ENCODE results near the gene KCTD1. TPM values are rescaled to one million over a fixed set of nuclear protein-coding genes. Genes with fewer than 3 reads are reported as not detected.
A peak's percentile ranks its signal among the peaks of the same experiment; 100 is the strongest.

The KCTD1 gene
- 10 to 100 TPM; 25.3 to 62.0 (median 51.3) TPM for total RNA-seq

DNA sequence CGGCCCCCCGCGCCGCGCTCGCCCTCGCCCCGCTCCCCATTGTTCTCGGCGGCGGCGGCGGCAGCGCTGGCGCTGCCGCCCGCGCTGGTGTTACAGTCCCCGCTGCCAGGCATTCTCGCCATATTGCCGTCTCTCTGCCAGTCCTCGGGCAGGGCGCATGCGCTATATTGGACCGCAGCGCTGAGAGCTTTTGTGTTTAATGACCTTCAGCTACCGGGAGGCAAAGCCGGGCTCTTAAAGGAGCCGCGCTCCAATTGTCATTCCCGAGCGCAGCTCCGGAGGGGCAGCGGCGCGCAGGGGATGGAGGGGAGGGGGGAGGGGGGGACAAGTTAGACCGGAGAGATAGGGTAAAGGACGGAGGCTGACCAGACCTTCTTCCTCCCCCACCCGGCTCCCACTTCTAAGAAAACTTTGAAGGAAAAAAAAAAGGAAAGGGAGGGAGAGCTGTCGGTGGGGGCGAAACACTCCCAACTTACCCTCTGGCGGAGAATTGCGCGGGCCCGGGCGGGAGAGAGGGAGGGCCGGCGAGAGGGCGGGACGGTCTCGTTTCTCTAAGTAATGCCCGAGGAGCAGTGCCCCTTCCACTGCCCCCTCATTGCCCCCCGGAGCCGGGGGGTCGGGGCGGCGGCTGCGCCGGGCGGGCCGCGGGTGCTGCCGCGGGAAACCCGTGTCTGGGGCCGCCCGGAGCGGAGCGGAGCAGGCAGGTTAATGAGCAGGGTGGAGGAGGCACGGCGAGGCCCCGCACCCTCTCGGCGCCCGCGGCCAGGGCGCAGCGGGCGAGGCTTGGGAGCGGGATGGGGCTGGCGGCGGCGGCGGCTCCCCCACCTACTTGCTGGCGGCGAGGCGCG lies at the start of gene KCTD1:
Gene KCTD1, minus strand, starts transcription at position 139 of the 848 bp plus-strand sequence. Its CDS starts 17 bp downstream, at position 122.
- TF ChIP-seq CTCF (IDR thresholded peaks at IDR 0.05): no peak
- TF ChIP-seq POLR2A (IDR thresholded peaks at IDR 0.05): no peak

DNA sequence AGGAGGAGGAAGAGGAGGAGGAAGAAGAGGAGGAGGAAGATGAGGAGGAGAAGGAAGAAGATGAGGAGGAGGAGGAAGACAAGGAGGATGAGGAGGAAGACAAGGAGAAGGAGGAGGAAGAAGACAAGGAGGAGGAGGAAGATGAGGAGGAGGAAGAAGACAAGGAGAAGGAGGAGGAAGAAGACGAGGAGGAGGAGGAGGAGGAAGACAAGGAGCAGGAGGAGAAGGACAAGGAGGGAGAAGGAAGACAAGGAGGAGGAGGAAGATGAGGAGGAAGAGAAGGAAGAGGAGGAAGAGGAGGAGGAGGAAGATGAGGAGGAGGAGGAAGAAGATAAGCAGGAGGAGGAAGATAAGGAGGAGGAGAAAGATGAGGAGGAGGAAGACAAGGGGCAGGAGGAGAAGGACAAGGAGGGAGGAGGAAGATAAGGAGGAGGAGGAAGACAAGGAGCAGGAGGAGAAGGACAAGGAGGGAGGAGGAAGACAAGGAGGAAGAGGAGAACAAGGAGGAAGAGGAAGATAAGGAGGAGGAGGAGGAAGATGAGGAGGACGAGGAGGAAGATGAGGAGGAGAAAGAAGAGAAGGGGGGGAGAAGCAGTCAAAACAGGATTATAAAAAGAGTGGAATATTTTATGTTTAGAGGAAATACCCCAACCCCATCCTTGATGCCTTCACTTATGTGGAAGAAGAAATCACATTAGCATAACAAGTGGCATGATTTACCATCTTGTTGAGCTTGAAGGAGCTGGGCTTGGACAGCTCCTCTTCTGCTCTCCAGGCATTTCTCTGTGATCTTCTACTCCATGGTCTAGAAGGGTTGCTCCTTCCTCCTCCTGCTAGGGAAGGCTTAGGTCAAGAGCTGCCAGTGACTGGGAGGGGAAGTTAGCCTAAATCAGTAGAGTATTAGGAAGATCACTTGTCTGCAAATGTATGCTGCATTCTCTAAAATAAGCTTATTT lies 45.3 kb upstream of the KCTD1 start:
- intact Hi-C loops (cut with DNase I; ENCODE audit: low total_unique reads): no loop called here
- TF ChIP-seq CTCF (IDR thresholded peaks at IDR 0.05): no peak
- no peak for DNase-seq (ENCODE audit: low spot score in 2 of 2)
- 87 to 88% methylated on average over 2 of the region's 2 CpGs for WGBS, 2 donors
- no peak overlapping the region for H3K4me3 ChIP-seq (ENCODE audit: low read depth, poor library complexity, severe bottlenecking)

More for the DNA sequence above, at the start of gene KCTD1:
- intact Hi-C loops (cut with DNase I; ENCODE audit: low total_unique reads): no loop called here
- H3K4me3 ChIP-seq (ENCODE audit: low read depth, poor library complexity, severe bottlenecking): peak within 1 kb of the TSS; percentile 88
- WGBS, 2 donors: 1% methylated on average over 53 to 66 of the region's 88 CpGs
- peak; percentile 62 to 90 for DNase-seq (ENCODE audit: low spot score in 2 of 2)

- WGBS, 2 donors: 93 to 94% methylated on average over 6 of the region's 6 CpGs
- intact Hi-C loops (cut with DNase I; ENCODE audit: low total_unique reads): no loop called here
- TF ChIP-seq POLR2A (IDR thresholded peaks at IDR 0.05): no peak
- TF ChIP-seq CTCF (IDR thresholded peaks at IDR 0.05): no peak
- no peak overlapping the region for H3K4me3 ChIP-seq (ENCODE audit: low read depth, poor library complexity, severe bottlenecking)
- DNase-seq (ENCODE audit: low spot score in 2 of 2): no peak
These were observed 36.4 kb upstream of the KCTD1 start for GRCh38 chr18:26584745-26585144.

DNA sequence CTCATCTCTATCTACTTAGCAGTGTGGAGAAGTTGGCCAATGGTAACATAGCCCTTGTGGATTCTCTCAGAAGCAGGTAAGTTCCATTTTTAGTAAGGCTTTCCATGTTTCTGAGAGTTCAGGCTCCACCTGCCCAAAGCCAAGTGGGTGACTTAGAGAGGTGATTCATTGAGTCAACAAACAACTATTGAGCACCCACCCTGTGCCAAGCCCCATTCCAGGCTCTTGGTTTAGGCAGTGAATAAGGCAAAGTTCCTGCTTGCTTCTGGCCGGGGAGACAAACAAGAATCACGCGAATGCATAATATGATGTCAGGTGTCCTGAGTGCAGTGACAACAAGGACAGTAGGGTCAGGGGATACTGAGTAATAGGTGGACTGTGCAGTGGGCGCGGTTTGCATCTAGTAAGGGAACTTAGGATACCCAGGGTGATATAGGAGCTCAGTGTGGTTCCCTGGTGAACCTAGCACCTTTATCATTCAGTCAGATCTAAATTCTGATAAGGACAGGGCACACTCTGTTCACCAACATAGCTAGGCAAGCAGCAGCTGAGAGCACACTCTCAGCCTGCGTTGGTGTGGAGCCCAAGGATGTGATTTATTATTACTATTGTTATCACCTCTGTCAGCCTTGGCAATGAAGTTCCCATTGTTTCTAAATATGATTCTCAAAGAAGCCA lies 31.7 kb upstream of the KCTD1 start:
- intact Hi-C loops (cut with DNase I; ENCODE audit: low total_unique reads): no loop called here
- no peak for TF ChIP-seq POLR2A (IDR thresholded peaks at IDR 0.05)
- TF ChIP-seq CTCF (IDR thresholded peaks at IDR 0.05): no peak
- 63 to 69% methylated on average over 6 of the region's 6 CpGs for WGBS, 2 donors

GRCh38 chr18:26575865-26576217 lies 27.5 kb upstream of the KCTD1 start:
- no peak overlapping the region for H3K4me3 ChIP-seq (ENCODE audit: low read depth, poor library complexity, severe bottlenecking)
- DNase-seq (ENCODE audit: low spot score in 2 of 2): no peak
- intact Hi-C loops (cut with DNase I; ENCODE audit: low total_unique reads): no loop called here
- TF ChIP-seq CTCF (IDR thresholded peaks at IDR 0.05) (no peak), POLR2A (IDR thresholded peaks at IDR 0.05) (no peak)
- 24 to 25% methylated on average over 8 of the region's 8 CpGs for WGBS, 2 donors

More for the DNA sequence above, 31.7 kb upstream of the KCTD1 start:
- no peak overlapping the region for H3K4me3 ChIP-seq (ENCODE audit: low read depth, poor library complexity, severe bottlenecking)
- no peak for DNase-seq (ENCODE audit: low spot score in 2 of 2)

All from lower leg skin (tissue), 4 donors.